ENCODE measurements around the gene NECAB2.

Gene NECAB2

DNA sequence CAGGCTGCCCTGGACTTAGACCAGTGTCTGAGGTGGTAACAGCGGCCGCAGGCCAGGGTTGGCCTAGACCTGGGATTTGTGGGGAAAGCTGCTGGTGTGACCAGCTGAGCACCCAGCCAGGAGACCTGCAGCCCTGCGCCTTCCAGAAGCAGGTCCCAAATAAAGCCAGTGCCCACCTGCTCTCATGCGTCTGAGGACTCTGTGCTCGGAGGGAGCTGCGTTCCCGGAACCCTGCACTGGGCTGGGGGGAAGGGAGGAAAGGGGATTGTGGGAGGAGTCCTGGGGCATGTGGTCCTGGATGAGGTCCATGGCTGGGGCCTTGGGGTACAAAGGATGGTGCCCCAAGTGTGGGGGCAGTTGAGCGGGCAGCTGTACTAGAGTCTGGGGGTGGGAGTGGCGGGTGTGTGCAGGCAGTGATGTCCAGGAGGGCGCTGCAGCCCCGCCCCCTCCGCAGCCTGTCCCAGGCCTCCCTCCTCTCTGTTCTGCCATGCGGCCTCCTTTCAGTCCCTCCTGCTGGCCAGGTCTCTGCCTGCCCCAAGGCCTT lies 1.8 kb upstream of the NECAB2 start:
- no peak for ATAC-seq
- H3K4me3 Mint-ChIP-seq: no peak overlapping the region
- H3K27me3 Mint-ChIP-seq: peaks cover 33% of the 10 kb centered on the region
- peaks cover 17% of the 10 kb centered on the region for H3K4me1 Mint-ChIP-seq
- no peak for DNase-seq
- no peaks in the 10 kb centered on the region for H3K9me3 Mint-ChIP-seq
- no peak overlapping the region for H3K27ac Mint-ChIP-seq

GRCh38 chr16:83967091-83967490 lies 953 bp upstream of the NECAB2 start:
- Mint-ChIP-seq H3K27me3 (peaks cover 42% of the 10 kb centered on the region), H3K4me3 (no peak overlapping the region), H3K27ac (no peak overlapping the region), H3K4me1 (peaks cover 17% of the 10 kb centered on the region), H3K9me3 (no peaks in the 10 kb centered on the region)
- DNase-seq (no peak), ATAC-seq (no peak)

DNA sequence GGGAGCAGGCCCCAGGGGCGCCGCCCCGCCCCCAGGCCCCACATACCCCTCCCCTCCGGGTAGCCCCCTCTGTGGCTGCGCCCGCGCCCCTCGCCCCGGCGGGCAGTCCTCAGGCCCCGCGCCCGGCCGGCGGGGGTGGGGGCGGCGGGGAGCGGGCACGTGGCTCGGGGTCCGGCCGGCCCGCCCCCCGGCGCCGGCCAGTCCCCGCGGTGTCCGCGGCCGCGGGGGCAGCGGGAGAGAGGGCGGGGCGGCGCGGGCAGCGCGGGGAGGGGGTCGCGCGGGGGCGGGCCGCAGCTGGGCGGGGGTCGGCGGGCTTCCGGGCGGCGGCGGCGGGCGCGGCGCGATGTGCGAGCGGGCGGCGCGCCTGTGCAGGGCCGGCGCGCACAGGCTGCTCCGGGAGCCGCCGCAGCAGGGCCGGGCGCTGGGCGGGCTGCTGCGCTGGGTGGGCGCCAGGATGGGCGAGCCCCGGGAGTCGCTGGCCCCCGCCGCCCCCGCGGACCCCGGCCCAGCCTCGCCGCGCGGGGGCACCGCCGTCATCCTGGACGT lies 335 bp downstream of the NECAB2 start:
- DNase-seq: no peak
- peaks cover 17% of the 10 kb centered on the region for H3K4me1 Mint-ChIP-seq
- peak overlapping the region in 1 of 2 donors; percentile 57 for H3K4me3 Mint-ChIP-seq
- no peaks in the 10 kb centered on the region for H3K9me3 Mint-ChIP-seq
- ATAC-seq: peak; percentile 34
- H3K27ac Mint-ChIP-seq: no peak overlapping the region
- H3K27me3 Mint-ChIP-seq: peaks cover 51% of the 10 kb centered on the region

GRCh38 chr16:83968891-83969649 lies 1.0 kb downstream of the NECAB2 start:
- H3K4me3 Mint-ChIP-seq: peak overlapping the region; percentile 59 to 67

GRCh38 chr16:83969771-83970429 lies 1.9 kb downstream of the NECAB2 start:
- ATAC-seq (no peak), DNase-seq (no peak)
- Mint-ChIP-seq H3K4me3 (peak overlapping the region; percentile 15 to 39), H3K9me3 (no peaks in the 10 kb centered on the region), H3K27ac (no peak overlapping the region), H3K4me1 (peaks cover 17% of the 10 kb centered on the region), H3K27me3 (peaks cover 61% of the 10 kb centered on the region)

More at GRCh38 chr16:83968891-83969649, 1.0 kb downstream of the NECAB2 start:
- DNase-seq (no peak), ATAC-seq (peak; percentile 14)
- Mint-ChIP-seq H3K27me3 (peaks cover 54% of the 10 kb centered on the region), H3K4me1 (peaks cover 17% of the 10 kb centered on the region), H3K9me3 (no peaks in the 10 kb centered on the region), H3K27ac (no peak overlapping the region)

DNA sequence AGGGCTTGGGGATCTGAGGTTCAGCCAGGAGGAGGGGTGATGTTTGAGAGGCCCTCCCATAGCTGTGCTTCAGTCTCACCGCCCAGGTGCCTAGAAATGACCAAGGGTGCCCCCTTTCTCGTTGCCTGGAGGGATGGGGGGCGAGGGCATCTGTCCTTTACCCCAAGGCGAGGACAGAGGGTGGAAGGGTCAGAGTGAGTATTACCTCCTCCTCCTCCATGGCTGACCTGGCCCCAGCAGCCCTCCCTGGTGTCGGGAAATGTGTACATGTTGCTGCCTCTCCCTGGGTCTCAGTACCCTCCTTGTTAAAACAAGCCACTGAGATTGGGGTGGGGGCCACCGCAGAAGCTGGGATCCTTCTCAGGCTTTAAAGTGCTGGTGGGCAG lies 2.4 kb downstream of the NECAB2 start:
- Mint-ChIP-seq H3K4me3 (no peak overlapping the region), H3K4me1 (peaks cover 17% of the 10 kb centered on the region), H3K9me3 (no peaks in the 10 kb centered on the region), H3K27ac (no peak overlapping the region), H3K27me3 (peaks cover 66% of the 10 kb centered on the region)
- no peak for ATAC-seq
- DNase-seq: no peak

GRCh38 chr16:83971165-83972130 lies 3.4 kb downstream of the NECAB2 start:
- peaks cover 66% of the 10 kb centered on the region for H3K27me3 Mint-ChIP-seq
- peaks cover 17% of the 10 kb centered on the region for H3K4me1 Mint-ChIP-seq
- ATAC-seq (no peak), DNase-seq (no peak)
- H3K9me3 Mint-ChIP-seq: no peaks in the 10 kb centered on the region
- H3K27ac Mint-ChIP-seq: no peak overlapping the region
- no peak overlapping the region for H3K4me3 Mint-ChIP-seq

GRCh38 chr16:83972256-83973008 lies 4.4 kb downstream of the NECAB2 start:
- Mint-ChIP-seq H3K4me1 (peaks cover 17% of the 10 kb centered on the region), H3K27ac (no peak overlapping the region), H3K27me3 (peaks cover 65% of the 10 kb centered on the region), H3K9me3 (no peaks in the 10 kb centered on the region), H3K4me3 (no peak overlapping the region)
- DNase-seq (no peak), ATAC-seq (no peak)

- Mint-ChIP-seq H3K9me3 (peaks cover 0 to 5% of the 10 kb centered on the region in 2 donors), H3K4me3 (no peak overlapping the region), H3K4me1 (peaks cover 11% of the 10 kb centered on the region), H3K27ac (no peak overlapping the region), H3K27me3 (peaks cover 59% of the 10 kb centered on the region)
- ATAC-seq: no peak
- DNase-seq: no peak
Observed at GRCh38 chr16:83973077-83973476, 5.0 kb downstream of the NECAB2 start.

GRCh38 chr16:83973581-83974385 lies 5.7 kb downstream of the NECAB2 start:
- no peak overlapping the region for H3K4me3 Mint-ChIP-seq
- no peak for DNase-seq
- no peak for ATAC-seq
- H3K9me3 Mint-ChIP-seq: peaks cover 1 to 12% of the 10 kb centered on the region in 2 donors
- no peak overlapping the region for H3K27ac Mint-ChIP-seq
- H3K27me3 Mint-ChIP-seq: peaks cover 58% of the 10 kb centered on the region
- H3K4me1 Mint-ChIP-seq: peaks cover 11% of the 10 kb centered on the region

GRCh38 chr16:83974475-83974874 lies 6.4 kb downstream of the NECAB2 start:
- peaks cover 4 to 18% of the 10 kb centered on the region in 2 donors for H3K9me3 Mint-ChIP-seq
- H3K4me3 Mint-ChIP-seq: no peak overlapping the region
- H3K27me3 Mint-ChIP-seq: peaks cover 56% of the 10 kb centered on the region
- no peak overlapping the region for H3K27ac Mint-ChIP-seq
- peaks cover 6% of the 10 kb centered on the region for H3K4me1 Mint-ChIP-seq
- no peak for DNase-seq
- no peak for ATAC-seq

- DNase-seq: no peak
- H3K9me3 Mint-ChIP-seq: peaks cover 4 to 18% of the 10 kb centered on the region in 2 donors
- no peak overlapping the region for H3K27ac Mint-ChIP-seq
- no peak overlapping the region for H3K4me3 Mint-ChIP-seq
- H3K4me1 Mint-ChIP-seq: no peaks in the 10 kb centered on the region
- H3K27me3 Mint-ChIP-seq: peaks cover 44% of the 10 kb centered on the region
- ATAC-seq: no peak
Observed at GRCh38 chr16:83975590-83976260, 7.7 kb downstream of the NECAB2 start.

DNA sequence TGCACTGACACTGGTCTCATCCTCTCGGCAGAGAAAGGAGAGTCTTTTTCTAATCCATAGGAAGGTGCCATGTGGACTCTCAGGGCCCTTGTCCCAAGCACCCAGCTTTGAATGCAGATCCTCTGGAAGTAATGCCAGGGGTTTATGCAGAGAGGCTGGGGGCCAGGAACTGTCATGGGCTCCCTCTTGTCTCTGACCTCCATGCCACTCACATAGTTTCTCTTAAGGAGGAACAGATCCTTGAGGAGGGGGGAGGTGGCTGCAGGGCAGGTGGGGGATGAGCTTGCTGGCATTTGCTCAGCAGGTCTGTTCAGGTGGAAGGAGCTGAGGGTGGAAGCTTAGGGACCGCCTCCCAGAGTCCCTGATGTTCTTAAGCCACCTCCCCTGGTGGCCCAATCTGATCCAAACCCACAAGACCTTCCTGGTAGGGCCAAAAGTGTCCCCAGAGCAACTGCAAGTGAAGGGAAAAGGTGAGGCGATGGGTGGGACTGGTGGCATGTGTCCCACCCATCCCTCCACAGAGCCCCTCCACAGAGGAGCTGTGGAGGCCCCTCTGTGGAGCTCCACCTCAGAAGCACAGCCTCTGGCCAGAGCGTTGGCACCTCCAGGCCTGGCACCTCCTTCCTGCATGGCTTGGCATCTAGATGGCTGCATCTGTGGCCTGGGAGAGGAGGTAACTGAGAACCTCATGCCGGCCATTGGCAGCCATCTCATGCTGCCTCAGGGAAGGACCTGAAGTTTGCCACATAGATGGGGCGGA lies 9.2 kb downstream of the NECAB2 start:
- Mint-ChIP-seq H3K27ac (no peak overlapping the region), H3K27me3 (peaks cover 29% of the 10 kb centered on the region), H3K9me3 (peaks cover 4 to 18% of the 10 kb centered on the region in 2 donors), H3K4me1 (no peaks in the 10 kb centered on the region), H3K4me3 (no peak overlapping the region)
- ATAC-seq: no peak
- no peak for DNase-seq

Measured in stimulated activated naive CD8-positive, alpha-beta T cell treated with anti-CD3 and anti-CD28 coated beads, Interleukin-15, amount 100 ng/mL, for 72 hours (primary cell).